ENCODE results near the gene PFKFB4.
"Not testable (repeated sequence)": the region's sequence is repeated elsewhere in the genome, so short reads cannot be mapped to it uniquely, and the experiment has no call there.

The PFKFB4 gene

DNA sequence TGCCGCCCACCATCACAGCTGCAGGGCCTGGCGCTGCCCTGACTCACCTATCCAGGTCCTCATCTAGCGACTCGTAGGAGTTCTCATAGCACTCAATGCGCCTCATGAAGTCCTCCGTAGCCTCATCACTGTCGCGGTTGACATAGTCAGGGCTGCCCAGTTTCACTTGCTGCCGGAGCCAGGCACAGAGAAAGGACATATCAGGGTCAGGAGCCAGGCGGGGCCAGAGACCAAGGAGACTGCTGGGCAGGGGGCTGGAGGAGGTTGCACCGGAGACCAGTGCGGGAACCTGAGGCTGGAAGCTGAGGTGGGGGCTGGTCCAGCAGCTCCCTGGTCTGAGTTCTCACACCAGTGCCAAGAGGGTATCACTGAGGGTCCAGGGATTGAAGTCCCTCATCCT, 18.2 kb downstream of the PFKFB4 start:
- peaks cover 32% of the 10 kb centered on the region for H3K36me3 ChIP-seq
- no peak for DNase-seq
- TF ChIP-seq, protein P1, sequence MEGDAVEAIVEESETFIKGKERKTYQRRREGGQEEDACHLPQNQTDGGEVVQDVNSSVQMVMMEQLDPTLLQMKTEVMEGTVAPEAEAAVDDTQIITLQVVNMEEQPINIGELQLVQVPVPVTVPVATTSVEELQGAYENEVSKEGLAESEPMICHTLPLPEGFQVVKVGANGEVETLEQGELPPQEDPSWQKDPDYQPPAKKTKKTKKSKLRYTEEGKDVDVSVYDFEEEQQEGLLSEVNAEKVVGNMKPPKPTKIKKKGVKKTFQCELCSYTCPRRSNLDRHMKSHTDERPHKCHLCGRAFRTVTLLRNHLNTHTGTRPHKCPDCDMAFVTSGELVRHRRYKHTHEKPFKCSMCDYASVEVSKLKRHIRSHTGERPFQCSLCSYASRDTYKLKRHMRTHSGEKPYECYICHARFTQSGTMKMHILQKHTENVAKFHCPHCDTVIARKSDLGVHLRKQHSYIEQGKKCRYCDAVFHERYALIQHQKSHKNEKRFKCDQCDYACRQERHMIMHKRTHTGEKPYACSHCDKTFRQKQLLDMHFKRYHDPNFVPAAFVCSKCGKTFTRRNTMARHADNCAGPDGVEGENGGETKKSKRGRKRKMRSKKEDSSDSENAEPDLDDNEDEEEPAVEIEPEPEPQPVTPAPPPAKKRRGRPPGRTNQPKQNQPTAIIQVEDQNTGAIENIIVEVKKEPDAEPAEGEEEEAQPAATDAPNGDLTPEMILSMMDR (IDR thresholded peaks at IDR 0.05; ENCODE audit: low read depth, low read length): no peak
- no peak overlapping the region for H3K4me3 ChIP-seq (ENCODE audit: low read depth, low read length)
- H3K27me3 ChIP-seq (ENCODE audit: insufficient read depth, low read depth, severe bottlenecking): no peaks in the 10 kb centered on the region
- H3K27ac ChIP-seq: no peak overlapping the region
- H3K9me3 ChIP-seq (ENCODE audit: severe bottlenecking): no peaks in the 10 kb centered on the region

DNA sequence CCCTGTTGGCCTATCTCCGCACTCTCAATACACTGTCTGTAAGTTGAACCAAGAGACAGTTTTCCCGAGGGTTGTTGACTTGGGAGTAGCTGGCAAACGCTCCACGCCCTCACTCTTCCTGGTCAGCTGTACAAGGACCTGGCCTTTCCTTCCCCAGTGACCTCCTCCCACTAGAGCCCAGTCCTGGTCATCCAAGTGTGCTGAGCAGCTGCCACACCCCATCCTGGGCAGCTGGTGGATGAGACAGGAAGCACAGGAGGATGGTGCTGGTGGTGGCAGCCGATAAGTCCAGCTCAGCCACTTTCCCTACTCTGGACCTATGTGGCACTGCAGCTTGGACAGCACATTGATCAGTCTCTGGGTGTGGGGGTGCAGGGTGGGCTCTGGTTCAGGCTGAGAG, 19.8 kb downstream of the PFKFB4 start:
- peaks cover 32% of the 10 kb centered on the region for H3K36me3 ChIP-seq
- no peak overlapping the region for H3K4me3 ChIP-seq (ENCODE audit: low read depth, low read length)
- H3K9me3 ChIP-seq (ENCODE audit: severe bottlenecking): no peaks in the 10 kb centered on the region
- no peaks in the 10 kb centered on the region for H3K27me3 ChIP-seq (ENCODE audit: insufficient read depth, low read depth, severe bottlenecking)
- TF ChIP-seq, protein P1 (IDR thresholded peaks at IDR 0.05; ENCODE audit: low read depth, low read length): no peak
- DNase-seq: no peak
- H3K27ac ChIP-seq: no peak overlapping the region

GRCh38 chr3:48536116-48536515, 20.5 kb downstream of the PFKFB4 start:
- DNase-seq: no peak
- peaks cover 35% of the 10 kb centered on the region for H3K36me3 ChIP-seq
- no peaks in the 10 kb centered on the region for H3K27me3 ChIP-seq (ENCODE audit: insufficient read depth, low read depth, severe bottlenecking)
- no peak overlapping the region for H3K4me3 ChIP-seq (ENCODE audit: low read depth, low read length)
- H3K27ac ChIP-seq: no peak overlapping the region
- TF ChIP-seq, protein P1 (IDR thresholded peaks at IDR 0.05; ENCODE audit: low read depth, low read length): no peak
- H3K9me3 ChIP-seq (ENCODE audit: severe bottlenecking): no peaks in the 10 kb centered on the region

DNA sequence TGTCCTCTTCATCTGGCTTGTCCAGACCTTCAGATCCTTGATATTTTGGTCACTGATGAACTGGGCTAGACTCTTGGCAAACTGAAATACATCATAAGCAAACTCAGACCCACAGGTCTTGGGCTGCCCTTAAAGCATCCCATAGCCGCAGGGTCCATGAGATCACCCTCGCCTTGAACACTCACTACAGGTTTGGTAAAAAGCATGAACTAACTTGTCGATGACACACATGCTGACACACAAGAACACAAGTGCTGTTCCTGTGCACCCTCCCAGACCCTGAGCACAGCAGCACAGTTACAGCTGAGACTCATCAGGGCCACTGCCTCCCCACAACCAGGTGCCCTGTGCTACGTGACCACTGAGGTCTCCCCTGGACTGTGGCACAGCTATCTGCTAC, 21.0 kb downstream of the PFKFB4 start:
- no peak overlapping the region for H3K4me3 ChIP-seq (ENCODE audit: low read depth, low read length)
- TF ChIP-seq, protein P1 (IDR thresholded peaks at IDR 0.05; ENCODE audit: low read depth, low read length): no peak
- no peaks in the 10 kb centered on the region for H3K27me3 ChIP-seq (ENCODE audit: insufficient read depth, low read depth, severe bottlenecking)
- H3K36me3 ChIP-seq: peaks cover 38% of the 10 kb centered on the region
- no peaks in the 10 kb centered on the region for H3K9me3 ChIP-seq (ENCODE audit: severe bottlenecking)
- no peak overlapping the region for H3K27ac ChIP-seq
- no peak for DNase-seq

DNA sequence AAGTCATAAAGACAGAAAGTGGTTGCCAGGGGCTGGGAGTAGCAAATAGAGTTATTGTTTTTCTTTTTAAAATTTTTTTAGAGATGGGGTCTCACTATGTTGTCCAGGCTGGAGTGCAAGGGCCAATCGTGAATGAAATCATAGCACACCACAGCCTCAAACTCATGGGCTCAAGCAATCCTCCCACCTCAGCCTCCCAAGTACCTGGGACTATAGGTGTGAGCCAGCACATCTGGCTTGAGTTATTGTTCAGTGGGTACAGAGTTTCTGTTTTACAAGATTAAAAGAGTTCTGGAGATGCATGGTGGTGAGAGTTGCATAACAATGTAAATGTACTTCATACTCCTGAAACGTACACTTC, 23.6 kb downstream of the PFKFB4 start:
- DNase-seq: no peak
- Histone ChIP-seq H3K27me3 (ENCODE audit: insufficient read depth, low read depth, severe bottlenecking) (no peaks in the 10 kb centered on the region), H3K36me3 (peaks cover 41% of the 10 kb centered on the region), H3K9me3 (ENCODE audit: severe bottlenecking) (no peaks in the 10 kb centered on the region), H3K27ac (no peak overlapping the region), H3K4me3 (ENCODE audit: low read depth, low read length) (no peak overlapping the region)
- TF ChIP-seq, protein P1 (IDR thresholded peaks at IDR 0.05; ENCODE audit: low read depth, low read length): no peak

GRCh38 chr3:48532271-48532976, 24.2 kb downstream of the PFKFB4 start:
- no peak for DNase-seq
- Histone ChIP-seq H3K27me3 (ENCODE audit: insufficient read depth, low read depth, severe bottlenecking) (no peaks in the 10 kb centered on the region), H3K27ac (no peak overlapping the region), H3K9me3 (ENCODE audit: severe bottlenecking) (no peaks in the 10 kb centered on the region), H3K36me3 (peaks cover 38% of the 10 kb centered on the region), H3K4me3 (ENCODE audit: low read depth, low read length) (no peak overlapping the region)
- TF ChIP-seq, protein P1 (IDR thresholded peaks at IDR 0.05; ENCODE audit: low read depth, low read length): no peak

GRCh38 chr3:48530701-48531100, 25.9 kb downstream of the PFKFB4 start:
- not testable (repeated sequence) for H3K27me3 ChIP-seq (ENCODE audit: insufficient read depth, low read depth, severe bottlenecking); H3K27ac ChIP-seq; H3K9me3 ChIP-seq (ENCODE audit: severe bottlenecking); H3K4me3 ChIP-seq (ENCODE audit: low read depth, low read length); DNase-seq
- peaks cover 28% of the 10 kb centered on the region for H3K36me3 ChIP-seq

All from WERI-Rb-1 (cell line).